ENCODE measurements around the gene KRT75.

DNA sequence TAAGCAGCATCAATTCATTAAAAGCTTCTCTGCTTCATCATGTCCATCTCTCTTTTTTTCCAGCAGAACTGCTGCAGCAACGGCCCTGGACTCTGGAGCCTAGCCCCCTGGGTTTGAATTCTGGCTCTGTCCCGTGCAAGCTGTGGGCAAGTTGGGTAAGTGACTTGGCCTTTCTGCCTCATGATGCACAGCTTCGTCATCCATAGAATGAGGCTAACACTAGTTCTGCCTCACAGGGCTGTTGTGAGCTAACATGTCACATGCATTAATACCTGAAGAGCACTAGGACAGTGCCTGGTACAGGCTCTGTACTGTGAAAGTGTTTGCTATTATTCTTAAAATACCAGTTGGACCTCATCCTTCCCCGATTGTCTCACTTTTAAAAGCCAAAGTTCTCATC, 32.2 kb downstream of the KRT75 start:
- TF ChIP-seq POLR2AphosphoS5 (IDR thresholded peaks at IDR 0.05; ENCODE audit: low read depth, low read length) (no peak), POLR2A (IDR thresholded peaks at IDR 0.05; ENCODE audit: low read depth, low read length) (no peak), TAF1 (IDR thresholded peaks at IDR 0.05; ENCODE audit: low read depth, low read length) (no peak), SPI1 (IDR thresholded peaks at IDR 0.05; ENCODE audit: low read depth, low read length) (no peak), POU2F2 (IDR thresholded peaks at IDR 0.05; ENCODE audit: low read depth, low read length) (no peak)

Measured in GM12891 (cell line).